LNCAP (cell line): ENCODE measurements around the gene ABTB1.

Experiments used
- TF ChIP-seq, protein P1 (sequence below): fragments of 450-650 bp; IDR thresholded peaks from 2 replicates; pipeline ENCODE4 v1.5.1; 2017; ENCODE audit warnings: mild to moderate bottlenecking

Gene ABTB1

GRCh38 chr3:127687228-127687737, 14.5 kb downstream of the ABTB1 start:
- TF ChIP-seq, protein P1, sequence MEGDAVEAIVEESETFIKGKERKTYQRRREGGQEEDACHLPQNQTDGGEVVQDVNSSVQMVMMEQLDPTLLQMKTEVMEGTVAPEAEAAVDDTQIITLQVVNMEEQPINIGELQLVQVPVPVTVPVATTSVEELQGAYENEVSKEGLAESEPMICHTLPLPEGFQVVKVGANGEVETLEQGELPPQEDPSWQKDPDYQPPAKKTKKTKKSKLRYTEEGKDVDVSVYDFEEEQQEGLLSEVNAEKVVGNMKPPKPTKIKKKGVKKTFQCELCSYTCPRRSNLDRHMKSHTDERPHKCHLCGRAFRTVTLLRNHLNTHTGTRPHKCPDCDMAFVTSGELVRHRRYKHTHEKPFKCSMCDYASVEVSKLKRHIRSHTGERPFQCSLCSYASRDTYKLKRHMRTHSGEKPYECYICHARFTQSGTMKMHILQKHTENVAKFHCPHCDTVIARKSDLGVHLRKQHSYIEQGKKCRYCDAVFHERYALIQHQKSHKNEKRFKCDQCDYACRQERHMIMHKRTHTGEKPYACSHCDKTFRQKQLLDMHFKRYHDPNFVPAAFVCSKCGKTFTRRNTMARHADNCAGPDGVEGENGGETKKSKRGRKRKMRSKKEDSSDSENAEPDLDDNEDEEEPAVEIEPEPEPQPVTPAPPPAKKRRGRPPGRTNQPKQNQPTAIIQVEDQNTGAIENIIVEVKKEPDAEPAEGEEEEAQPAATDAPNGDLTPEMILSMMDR = no peak

DNA sequence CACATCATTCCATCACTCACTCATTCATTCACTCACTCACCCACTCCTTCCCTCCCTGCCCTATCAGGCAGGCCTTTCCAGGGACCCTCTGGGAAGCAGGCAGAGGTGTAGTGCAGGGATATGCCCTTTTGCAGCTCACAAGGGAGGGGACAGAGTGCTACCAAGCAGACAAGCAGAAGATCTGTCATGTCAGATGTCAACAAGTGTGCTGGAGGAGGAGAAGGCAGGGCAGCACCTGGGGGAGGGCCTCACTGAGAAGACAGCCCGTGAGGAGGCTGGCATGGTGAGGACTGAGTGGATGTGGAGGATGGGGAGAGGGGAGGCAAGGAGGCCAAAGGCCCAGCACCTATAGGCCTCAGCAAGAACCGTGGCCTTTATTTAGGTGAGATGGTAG, 15.3 kb downstream of the ABTB1 start:
- TF ChIP-seq, protein P1 = no peak

GRCh38 chr3:127688416-127689265, 15.9 kb downstream of the ABTB1 start:
- TF ChIP-seq, protein P1 = no peak

- TF ChIP-seq, protein P1 = no peak
These were observed 16.6 kb downstream of the ABTB1 start for GRCh38 chr3:127689266-127689860.

DNA sequence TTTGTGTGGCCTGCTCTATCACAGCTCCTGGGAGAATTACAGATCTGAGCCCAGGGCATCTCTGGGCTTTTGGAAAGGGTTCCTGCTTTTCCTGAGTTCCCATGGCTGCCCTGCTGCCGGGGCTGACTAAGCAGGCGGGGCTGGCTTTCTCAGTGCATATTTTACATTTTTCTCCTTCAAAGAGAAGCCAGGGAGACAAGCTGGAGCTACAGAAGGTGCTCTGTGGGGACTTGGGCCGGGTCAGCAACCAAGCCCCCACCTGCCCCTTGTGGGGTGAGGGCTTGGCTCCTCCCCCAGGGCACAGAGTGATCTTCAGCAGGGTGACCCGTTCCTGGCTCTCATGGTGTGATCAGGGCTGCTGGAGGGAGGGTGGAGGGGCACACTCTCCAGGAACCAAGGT, 17.4 kb downstream of the ABTB1 start:
- TF ChIP-seq, protein P1 = no peak

DNA sequence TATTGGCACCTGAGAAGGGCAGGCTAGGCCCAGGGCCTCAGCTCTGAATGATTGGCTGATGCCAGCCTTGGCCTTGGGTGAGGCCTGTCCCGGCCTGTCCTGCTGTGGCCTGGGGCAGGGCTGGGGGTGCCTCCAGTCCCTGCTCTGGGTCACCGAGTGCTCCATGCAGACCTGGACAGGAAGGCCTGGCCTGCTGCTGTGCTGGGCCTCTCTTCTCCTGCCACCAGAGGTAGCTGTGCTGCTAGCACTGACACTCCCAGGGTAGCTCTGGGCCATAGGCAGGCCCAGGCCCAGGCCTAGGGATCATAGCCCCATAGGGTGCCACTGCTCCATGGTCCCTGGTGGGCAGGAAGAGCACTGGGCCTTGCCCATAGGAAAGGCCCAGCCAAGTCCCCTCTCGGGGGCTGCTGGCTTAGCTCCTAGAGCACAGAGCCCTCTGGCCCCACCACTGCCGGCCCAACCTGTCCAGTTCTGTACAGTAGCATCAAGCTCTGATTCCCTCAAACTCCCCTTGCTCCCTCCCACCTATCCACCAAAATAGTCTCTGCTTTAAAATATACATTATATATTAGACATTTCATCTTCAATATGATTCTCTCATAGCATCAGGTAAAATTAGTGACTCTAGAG, 18.2 kb downstream of the ABTB1 start:
- TF ChIP-seq, protein P1 = peak; percentile 51

GRCh38 chr3:127691489-127691888, 18.7 kb downstream of the ABTB1 start:
- TF ChIP-seq, protein P1 = no peak
